ENCODE data around the gene CTCF.

Gene CTCF

GRCh38 chr16:67551091-67551490 is 11.2 kb upstream of the CTCF start:
- no peak for DNase-seq

DNA sequence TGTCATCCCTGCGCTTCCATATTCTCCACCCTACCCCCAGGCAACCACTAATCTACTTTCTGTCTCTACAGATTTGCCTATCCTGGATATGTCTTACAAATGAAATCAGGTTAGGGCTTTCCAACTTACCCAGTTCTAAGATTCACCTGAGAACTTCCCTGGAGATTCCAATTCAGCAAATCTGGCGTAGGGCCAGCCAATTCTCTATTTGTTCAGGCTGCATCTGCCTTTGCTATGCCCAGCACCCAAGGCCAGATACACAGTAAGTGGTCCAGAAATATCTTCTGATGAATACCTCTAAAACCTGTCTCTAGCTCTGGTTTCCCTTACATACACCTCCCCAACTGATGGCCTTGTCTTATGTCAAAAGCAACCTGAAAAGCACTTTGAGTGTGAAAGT is 10.4 kb upstream of the CTCF start:
- no peak for DNase-seq

- no peak for DNase-seq
These were observed 9.8 kb upstream of the CTCF start for GRCh38 chr16:67552476-67552875.

GRCh38 chr16:67555795-67556212 is 6.5 kb upstream of the CTCF start:
- peak; percentile 50 for DNase-seq

- DNase-seq, result no peak
These were observed 3.5 kb upstream of the CTCF start for GRCh38 chr16:67558859-67559258.

DNA sequence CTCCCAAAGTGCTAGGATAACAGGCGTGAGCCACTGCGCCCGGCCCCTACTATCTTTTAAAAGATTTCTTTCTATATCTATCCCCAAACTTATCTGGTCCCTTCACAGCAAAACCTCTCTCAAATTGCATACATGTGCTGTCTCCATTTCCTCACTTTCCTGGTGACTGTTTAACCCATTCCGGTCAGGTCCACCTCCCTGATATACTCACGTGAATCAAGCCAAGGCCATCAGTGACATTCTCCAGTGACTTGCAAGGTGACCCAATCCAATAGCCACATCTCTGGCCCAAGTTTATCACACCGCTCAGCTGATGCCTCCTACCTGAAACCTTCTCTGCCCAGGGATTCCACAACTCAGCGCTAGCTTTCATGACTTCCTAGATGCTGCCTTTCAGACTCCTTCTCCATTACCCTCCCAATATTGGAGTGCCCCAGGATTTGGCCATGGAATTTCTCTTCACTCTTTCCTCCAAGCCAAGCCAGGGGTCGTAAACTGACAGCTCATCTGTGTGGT is 1.4 kb upstream of the CTCF start:
- DNase-seq, result no peak

DNA sequence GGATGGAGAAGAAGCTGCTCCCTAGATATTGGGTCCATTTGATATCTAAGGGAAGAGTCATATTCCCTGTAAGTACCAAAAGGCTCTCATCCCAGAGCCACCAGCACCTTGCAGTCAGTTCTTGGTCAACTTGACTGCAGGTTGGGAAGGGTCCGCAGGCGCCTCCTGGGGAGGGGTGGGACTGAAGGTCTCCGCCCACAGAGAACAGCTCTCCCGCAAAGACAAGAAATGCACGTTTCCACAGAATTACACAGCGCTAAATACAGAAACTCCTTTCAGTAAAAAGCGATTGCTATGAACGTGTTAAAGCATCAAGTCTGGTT is 864 bp upstream of the CTCF start:
- no peak for DNase-seq

DNA sequence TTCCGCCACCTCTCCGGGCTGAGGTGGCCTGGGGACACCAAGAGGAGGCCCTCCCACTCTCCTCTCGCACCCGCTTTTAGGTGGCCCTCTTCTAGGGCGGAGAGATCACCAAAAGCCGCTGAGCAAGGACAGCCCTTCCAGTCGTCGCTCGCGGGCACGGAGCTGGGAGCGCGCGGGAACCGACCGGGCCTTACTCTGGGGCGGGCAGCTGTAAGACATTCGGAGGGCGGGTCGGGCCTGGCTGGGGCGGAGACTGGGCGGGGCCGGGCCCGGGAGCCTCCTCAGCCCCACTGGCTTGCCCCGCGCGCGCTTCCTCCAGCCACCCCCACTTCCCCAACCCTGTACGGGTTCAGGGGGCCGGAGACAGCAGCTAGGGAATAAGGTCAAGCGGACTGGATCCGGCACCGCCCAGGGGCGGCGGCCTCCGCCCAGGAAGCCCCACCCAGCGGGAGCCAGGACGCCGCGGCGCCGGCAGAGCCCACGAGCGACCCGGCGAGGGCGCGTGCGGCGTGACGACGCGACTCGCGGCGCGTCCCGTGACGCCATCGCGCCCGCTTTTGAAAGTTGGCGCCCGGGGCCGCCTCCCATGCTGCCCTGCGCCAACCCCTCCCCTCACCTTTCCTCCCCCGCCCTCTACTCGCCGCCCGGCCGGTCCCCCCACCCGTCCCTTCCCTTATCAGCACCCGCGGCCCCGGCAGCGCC is 351 bp upstream of the CTCF start:
- DNase-seq, result peak; percentile 97

DNA sequence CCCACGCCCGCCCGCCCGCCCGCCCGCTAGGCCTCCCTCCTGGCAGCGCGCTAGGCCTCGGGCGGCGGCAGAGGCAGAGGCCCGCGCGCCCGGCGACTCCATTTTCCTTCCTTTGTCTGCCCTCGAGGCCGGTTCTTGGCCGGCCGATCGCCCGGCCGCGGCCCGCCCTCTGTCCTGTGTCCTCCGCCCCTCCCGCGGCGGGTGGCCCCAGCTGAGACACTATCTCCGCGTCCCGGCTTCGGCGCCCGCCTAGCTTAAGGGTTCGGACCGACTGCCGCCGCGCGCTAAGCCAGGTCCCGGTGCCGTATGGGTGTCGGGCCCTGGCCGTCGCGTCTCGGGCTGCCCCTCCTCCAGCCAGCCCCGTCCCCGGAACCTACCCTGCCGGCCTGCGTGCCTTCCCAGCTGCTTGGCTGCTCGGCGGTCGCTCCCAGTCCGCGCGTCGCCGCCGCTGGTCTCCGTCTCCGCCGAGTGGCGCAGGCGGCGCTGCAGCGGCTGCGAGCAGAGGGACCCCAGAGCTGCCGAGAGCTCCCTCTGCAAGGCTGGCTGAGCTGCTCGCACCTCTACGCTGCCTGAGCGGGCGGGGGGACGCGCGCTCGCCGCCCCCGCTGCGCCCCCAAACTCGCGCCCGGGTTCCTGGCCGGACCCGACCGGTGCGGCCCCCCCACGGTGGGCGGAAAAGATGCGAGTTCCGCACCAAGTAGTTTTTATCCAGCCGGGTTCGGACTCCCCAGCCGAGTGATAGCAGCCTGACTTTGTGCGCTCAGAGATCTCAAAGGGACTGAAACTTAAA is 787 bp downstream of the CTCF start:
- peak; percentile 38 for DNase-seq

- DNase-seq, result no peak
These were observed 1.6 kb downstream of the CTCF start for GRCh38 chr16:67563708-67564468.

DNA sequence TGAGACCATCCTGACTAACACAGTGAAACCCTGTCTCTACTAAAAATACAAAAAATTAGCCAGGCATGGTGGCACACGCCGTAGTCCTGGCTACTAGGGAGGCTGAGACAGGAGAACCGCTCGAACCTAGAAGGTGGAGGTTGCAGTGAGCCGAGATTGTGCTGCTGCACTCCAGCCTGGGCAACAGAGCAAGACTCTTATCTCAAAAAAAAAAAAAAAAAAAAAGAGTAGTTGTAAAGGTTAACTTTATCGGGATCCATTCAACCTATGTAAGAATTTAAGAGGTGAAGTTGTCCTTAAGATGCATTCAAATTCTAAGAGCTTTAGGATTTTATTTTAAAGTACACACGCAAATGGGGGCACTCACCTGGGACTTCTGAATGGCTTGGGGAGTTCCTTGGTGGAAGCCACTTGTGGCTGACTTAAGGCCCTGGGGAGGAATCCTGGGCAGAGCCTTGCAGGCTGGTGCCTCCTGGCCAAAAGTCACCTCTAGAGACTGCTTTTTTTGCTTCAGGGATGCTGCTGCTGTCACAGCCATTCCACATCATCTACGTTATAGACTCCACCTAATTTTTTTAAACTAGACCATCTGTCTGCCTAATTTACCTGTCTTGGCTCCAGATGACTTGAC is 3.3 kb downstream of the CTCF start:
- no peak for DNase-seq

DNA sequence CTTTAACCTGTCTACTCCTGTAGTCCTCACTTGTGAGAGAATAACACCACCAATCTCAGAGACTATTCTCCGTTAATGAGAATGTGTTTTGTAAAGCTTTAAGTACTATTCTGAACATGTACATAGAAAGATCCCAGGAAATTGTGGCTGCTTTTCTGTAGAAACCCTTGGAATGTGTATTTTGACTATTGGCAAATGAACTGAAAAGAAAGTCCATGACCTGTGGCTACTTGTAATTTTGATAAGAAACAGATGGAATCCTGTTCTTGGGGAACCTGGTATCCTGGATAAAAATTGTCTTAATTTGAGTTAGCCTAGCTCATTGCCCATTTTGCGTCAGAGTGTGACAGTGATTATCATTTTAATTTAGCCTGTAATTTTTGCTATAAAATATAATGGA is 9.1 kb downstream of the CTCF start:
- no peak for DNase-seq

DNA sequence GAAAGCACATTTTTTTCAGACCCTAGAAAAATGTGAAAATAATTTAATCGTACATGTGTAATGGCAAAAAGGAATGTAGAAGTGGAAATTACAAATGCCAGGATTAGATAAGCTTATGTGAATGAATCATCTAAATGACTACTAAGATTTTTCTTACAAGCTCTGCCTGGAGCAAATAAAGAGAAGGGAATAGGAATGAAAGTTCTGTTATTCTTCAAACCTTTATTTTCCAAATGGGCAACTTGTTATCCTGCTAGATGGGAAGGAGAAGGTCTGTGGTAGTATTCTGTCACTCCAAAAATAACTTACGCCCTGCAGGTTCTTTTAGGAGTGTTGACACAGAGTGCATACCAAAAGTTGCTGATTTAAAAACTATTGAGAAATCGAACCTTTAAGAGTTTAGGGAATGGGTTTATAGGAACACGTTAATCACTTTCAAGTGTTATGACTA is 9.7 kb downstream of the CTCF start:
- DNase-seq, result no peak

DNA sequence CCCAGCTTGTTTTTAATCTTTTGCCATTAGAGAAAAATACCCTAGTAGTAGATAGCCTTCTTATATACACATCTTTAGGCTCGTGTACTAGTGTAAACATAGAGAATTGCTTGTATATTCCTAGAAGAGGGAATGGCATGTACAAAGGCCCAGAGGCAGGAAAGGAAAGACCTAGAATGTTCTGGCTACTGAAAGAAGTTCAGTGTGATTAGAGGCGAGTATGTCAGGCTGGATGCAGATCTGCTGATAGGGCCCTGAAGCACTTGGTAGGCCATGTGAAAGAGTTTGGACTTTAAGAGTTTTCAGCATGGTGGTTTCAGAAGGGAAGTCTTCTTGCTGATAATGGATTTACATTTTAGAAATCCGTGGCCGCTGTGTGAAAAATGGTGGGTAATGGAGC is 17.4 kb downstream of the CTCF start:
- DNase-seq, result no peak

- no peak for DNase-seq
These were observed 17.9 kb downstream of the CTCF start for GRCh38 chr16:67580202-67580601.

- DNase-seq, result no peak
These were observed 31.0 kb downstream of the CTCF start for GRCh38 chr16:67593288-67593687.

DNA sequence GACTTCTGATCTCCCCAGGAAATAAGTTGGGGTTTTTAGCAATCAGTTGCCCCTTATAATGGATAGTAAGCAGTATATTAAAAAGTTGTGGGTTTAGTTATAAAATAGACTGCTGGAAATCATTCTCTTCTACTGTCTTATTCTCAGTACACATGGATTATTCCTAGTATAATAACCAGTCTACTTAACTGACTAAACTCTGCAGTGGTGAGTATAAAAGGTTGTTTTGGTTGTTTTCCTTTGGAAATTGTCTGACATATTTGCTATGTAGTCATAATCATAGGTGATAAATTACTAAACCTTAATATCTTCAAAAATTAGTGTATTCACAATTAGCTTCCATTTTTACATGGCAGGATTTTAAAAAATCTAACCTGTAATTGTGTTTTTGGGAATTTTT is 31.4 kb downstream of the CTCF start:
- no peak for DNase-seq

DNA sequence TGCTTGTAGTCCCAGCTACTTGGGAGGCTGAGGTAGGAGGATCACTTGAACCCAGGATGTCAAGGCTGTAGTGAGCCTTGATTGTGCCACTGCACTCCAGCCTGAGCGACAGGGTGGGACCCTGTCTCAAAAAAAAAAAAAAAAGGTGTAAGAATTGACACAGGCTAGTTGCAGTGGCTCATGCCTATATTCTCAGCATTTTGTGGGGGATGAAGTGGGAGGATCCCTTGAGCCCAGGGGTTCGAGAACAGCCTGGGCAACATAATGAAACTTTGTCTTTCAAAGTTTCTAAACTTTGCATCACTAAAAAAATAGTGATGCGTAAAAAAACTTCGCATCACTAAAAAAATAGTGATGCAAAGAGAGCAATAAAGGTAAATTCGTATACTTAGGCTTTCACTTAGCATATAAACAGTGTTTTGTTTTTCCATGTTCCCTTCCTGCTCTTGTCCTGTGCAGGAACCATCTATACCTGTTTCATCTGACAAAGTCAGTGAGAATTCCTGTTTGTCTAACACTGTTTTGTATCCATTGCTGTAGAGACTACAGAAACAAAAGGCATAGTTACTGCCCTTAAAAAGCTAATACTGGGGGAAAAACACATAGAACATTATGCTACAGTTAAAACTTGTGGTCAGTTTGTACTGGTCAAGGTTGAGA is 32.1 kb downstream of the CTCF start:
- DNase-seq, result no peak

DNA sequence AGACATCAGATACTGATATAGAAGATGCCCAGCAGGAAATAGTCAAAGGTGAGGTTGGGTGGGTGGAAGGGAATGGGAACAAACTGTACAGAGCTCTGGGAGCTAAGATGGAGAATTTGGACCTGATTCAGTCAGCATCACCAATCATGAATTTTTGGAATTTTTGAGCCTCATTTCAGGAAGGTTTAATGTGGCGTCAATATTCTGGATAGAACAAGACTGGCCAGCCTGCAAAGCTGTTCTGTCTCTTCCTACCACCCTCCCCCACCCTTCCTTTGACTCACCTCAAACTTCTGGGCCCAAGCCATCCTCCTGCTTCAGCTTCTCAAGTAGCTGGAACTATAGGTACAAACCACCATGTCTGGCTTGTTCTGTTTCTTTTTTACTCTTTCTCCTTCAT is 32.6 kb downstream of the CTCF start:
- DNase-seq, result no peak

DNA sequence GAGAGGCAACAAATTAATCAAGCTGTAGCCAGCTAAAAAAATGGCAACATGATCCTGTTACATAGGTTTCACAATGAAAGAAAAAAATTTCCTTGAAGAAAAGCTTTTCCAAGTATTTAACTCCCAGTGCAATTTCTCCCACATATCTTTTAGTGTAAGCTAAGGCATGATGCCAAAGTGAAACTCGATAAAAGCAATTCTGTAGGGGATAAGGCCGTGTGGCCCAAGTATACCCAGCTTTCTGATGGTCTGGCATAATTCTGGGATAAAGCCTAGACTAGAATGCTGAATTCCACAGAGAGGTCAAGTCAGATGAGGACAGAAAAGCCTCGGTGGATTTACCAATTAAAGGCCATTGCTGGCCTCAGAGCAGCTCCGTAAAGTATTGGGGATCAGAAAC is 36.2 kb downstream of the CTCF start:
- no peak for DNase-seq

DNA sequence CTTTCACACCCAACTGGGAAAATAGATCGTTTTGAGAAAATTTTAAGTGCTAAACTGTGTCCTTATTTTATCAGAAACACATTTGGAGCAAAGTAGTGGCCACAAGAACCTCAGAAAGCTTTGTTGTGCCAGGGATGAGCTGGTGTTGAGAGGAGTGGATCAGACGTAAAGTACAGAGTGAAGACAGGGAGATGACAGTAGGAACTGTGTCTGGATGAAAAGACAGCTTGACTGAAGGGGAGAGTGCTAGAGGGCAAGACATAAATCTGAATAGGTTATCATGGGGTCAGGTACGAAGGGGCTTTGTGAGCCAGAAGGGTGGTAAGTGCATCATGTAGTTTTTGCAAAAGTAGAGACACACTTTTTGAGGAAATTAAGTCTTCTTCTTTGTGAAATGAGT is 43.3 kb downstream of the CTCF start:
- DNase-seq, result no peak

DNA sequence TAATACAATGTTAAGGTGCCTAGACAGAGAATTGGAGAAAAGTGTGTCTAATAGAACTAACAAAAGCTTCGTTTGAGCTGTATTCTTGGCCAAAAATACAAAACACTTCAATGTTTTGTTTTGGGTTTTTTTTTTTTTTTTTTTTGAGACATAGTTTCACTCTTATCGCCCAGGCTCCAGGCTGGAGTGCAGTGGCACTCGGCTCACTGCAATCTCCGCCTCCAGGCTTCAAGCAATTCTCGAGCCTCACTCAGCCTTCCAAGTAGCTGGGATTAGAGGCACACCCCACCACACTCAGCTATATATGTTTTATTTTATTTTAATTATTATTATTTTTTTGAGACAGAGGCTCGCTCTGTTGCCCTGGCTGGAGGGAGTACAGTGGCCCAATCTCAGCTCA is 44.3 kb downstream of the CTCF start:
- no peak for DNase-seq

GRCh38 chr16:67608364-67608763 is 46.0 kb downstream of the CTCF start:
- DNase-seq, result no peak

Data from kidney glomerular epithelial cell (primary cell).